Measurements from ENCODE around the gene SDK1.

DNA sequence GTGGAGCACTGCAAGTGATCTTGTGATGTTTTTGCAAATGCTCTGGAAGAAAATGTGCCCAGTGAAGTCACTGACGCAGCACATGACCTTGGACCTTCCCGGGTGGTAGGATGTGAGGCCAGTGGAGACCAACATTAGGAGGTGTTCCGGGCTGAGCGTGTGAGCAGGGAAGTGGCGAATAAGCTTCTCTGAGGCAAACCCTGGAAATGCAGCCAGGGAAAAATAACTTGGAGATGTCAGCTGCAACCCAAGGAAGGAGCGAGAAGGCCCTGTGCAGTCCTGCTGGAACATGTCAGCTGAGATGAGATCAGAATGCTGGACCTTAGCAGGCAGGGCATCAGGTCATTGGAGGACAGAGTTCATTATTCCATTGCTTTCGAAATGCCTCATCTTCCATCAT lies 18.6 kb upstream of the SDK1 start:
- TF ChIP-seq POLR2A (IDR thresholded peaks at IDR 0.05; ENCODE audit: control extremely low read depth in 1 of 2, low read depth in 2 of 2, low read length in 2 of 2): no peak
- TF ChIP-seq CTCF (IDR thresholded peaks at IDR 0.05; ENCODE audit: control extremely low read depth in 1 of 3, insufficient read depth in 1 of 3, low read depth in 1 of 3, low read length in 3 of 3): no peak
- TF ChIP-seq BRCA1 (IDR thresholded peaks at IDR 0.05; ENCODE audit: low read depth, low read length): no peak
- TF ChIP-seq, protein P1, sequence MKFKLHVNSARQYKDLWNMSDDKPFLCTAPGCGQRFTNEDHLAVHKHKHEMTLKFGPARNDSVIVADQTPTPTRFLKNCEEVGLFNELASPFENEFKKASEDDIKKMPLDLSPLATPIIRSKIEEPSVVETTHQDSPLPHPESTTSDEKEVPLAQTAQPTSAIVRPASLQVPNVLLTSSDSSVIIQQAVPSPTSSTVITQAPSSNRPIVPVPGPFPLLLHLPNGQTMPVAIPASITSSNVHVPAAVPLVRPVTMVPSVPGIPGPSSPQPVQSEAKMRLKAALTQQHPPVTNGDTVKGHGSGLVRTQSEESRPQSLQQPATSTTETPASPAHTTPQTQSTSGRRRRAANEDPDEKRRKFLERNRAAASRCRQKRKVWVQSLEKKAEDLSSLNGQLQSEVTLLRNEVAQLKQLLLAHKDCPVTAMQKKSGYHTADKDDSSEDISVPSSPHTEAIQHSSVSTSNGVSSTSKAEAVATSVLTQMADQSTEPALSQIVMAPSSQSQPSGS (IDR thresholded peaks at IDR 0.05; ENCODE audit: low read length): no peak
- TF ChIP-seq POLR2AphosphoS5 (IDR thresholded peaks at IDR 0.05; ENCODE audit: low read depth, low read length): no peak
- no peak for TF ChIP-seq YY1 (IDR thresholded peaks at IDR 0.05; ENCODE audit: low read depth, low read length)
- TF ChIP-seq KDM1A (IDR thresholded peaks at IDR 0.05; ENCODE audit: borderline replicate concordance, low read length): no peak
- TF ChIP-seq TBP (IDR thresholded peaks at IDR 0.05; ENCODE audit: low read depth, low read length): no peak
- TF ChIP-seq RAD21 (IDR thresholded peaks at IDR 0.05 in 1 of 2, conservative IDR thresholded peaks at IDR 0.05 in 1 of 2; ENCODE audit: low read depth in 2 of 2, low read length in 2 of 2): no peak
- TF ChIP-seq EZH2 (IDR thresholded peaks at IDR 0.05; ENCODE audit: low read depth, low read length, severe bottlenecking): no peak
- no peak for TF ChIP-seq SIX5 (IDR thresholded peaks at IDR 0.05; ENCODE audit: low read depth, low read length)
- no peak for TF ChIP-seq RNF2 (IDR thresholded peaks at IDR 0.05; ENCODE audit: borderline replicate concordance, low read depth, low read length, missing control alignments, poor library complexity, severe bottlenecking)
